Germinal center (tissue), 1 donor: Measurements from ENCODE around the gene SPN.
A peak's percentile ranks its signal among the peaks of the same experiment; 100 is the strongest.
"Not testable (repeated sequence)": the region's sequence is repeated elsewhere in the genome, so short reads cannot be mapped to it uniquely, and the experiment has no call there.

ENCODE experiments used
- DNase-seq: peaks from one replicate; pipeline ENCODE4 v3.0.0; 2012; ENCODE audit warnings: mixed read lengths, low spot score

SPN gene

DNA sequence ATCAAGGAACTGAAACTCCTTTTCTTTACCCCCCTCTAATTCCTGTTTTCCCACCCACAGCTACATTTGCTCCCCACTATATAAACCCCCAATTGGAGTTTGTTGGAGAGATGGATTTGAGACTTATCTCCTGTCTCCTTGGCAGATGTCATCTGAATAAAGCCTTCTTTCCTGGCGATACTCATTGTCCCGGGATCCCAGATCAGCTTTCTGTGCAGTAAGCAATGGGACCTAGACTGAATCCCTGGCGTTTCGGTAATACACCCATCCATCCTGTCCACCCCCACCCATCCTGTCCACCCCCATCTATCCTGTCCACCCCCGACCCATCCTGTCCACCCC, 38.1 kb downstream of the SPN start:
- no peak for DNase-seq

DNA sequence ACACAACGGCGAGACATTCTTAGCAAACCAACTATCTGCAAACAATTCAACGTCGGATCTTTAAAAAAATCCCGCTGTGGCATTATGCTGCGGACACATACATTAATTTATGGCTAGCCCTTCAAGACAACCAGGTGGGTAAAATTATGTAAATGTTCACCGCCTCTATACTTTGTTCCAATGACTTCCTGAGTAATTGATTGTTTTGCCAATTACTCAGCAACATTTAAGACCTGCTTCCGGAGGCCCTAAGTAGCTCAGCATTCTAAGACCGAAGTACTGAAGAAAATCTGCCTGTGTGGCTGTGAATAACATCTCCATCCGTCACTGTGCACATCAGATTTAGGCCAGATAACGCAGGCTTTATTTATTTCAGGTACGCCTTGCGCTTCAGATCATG, 39.2 kb downstream of the SPN start:
- DNase-seq: no peak

DNA sequence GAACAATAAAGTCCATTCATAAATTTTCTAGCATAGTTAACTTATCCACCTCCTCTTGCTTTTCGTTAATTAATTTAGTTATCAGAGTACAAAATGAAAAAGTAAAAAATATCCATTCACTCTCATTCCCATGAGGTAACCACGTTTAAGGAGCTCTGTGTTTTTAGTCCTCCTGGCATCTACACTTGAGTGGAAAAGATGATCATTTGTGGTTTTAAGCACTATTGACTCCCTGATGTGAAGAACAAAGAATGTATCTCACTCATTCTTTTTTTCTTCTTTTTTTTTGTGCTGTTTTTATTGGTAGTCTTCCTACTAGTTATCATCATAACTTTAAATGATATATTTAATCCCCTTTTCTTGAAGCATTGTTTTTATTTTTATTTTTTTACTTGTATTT, 42.0 kb downstream of the SPN start:
- DNase-seq: no peak

DNA sequence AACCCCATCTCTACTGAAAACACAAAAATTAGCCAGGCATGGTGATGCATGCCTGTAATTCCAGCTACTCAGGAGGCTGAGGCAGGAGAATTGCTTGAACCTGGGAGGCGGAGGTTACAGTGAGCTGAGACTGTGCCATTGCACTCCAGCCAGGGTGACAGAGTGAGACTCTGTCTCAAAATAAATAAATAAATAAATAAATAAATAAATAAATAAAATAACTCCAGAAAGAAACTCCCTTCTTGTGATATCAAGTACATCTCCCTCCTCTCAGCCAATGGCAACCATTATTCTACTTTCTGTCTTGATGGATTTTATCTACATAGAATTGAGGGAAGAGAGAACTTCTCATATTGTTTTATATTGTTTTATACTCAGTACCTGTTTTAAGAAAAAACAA, 44.1 kb downstream of the SPN start:
- DNase-seq: not testable (repeated sequence)

DNA sequence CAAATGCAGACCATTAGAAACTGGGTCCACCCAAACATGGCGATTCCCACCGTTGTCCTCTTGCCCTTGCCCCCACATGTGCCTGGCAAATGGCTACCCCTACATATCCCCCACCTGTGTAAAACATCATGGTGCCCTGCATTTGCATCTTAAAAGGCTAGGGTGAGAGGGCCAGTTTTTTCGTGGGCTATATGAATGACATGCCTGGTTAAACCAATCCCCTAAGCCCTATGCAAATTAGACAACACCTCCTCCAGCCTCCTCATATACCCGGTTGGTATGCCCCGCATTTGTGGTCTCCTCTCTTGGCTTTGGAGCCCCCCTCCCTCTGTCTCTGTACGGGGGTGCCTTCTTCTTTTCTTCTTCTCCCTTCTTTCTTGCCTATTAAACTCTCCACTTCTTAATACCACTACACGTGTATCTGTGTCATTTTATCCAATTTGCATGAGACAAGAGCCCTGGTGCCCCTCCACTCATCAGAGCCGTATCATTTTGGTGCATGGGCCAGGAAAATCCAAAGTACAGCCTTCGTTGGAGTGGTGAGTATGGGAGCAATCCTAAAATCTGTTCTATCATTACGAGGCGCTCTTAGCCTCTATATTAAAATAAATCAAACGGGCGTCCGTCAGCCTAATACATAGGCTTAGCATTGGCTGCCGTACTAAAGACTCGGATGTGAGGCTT, 46.0 kb downstream of the SPN start:
- DNase-seq: no peak

DNA sequence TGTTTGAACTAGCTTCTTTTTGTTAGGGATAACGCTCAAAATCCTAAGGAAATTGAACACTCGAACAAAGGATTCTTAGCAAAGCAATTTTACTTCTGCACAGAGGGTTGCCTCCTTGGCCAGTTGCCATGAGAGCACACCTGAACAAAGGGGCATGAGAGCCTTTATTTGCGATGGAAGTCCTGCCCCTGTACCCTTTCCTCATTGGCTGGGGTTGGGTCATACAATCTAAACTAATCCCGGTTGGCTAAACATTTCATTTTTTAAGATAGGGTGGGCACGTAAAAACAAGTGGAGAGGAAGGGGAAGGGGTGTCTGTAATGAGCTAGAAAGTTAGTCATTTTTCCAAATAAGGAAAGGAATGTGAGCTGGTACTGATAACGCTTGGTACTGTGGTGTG, 46.6 kb downstream of the SPN start:
- not testable (repeated sequence) for DNase-seq

DNA sequence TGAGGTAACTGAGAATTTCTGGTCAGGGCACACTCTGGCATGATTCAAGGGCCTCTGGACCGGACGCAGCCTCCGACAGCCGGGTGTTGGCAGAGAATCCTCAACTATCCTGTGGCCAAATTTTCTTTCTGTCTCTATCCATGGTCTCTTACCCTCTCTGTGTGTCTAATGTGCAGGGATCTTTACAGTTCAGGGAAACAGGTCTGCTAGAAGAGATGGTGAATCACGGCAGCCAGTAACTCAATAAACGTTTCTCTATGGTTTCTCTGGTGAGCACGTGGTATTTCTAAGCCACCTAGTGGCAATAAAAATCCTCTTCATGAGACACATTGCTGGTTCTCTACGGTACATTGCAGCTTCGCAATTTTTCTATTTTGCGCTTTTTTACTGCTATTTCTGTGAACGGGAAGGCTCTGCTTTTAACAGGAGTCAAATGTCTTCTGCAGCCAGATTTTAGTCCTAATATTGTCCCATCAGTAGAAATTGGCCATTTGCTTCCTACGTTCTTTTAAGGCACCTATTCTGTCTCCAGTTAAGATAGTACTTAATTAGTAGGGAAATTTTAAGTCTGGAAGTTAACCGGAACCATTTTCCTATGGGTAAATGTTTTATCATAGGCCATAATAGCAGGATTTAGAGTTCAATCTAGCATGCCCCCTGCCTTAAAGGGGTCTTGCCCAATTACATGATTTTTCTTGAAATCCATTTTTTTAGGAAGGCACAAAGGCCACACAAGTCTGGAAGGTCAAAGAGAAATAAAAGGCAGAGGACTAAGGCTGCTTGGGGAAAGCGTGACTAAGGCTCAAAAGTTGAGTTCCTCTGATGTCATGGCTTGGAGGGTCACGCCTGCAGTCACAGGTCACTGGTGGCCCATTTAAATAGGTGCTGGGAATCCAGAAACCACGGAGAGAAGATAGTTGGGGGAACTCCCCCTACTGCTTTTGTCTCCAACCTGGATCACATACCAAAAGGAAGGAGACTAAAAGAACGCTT, 47.5 kb downstream of the SPN start:
- peak; percentile 70 for DNase-seq

DNA sequence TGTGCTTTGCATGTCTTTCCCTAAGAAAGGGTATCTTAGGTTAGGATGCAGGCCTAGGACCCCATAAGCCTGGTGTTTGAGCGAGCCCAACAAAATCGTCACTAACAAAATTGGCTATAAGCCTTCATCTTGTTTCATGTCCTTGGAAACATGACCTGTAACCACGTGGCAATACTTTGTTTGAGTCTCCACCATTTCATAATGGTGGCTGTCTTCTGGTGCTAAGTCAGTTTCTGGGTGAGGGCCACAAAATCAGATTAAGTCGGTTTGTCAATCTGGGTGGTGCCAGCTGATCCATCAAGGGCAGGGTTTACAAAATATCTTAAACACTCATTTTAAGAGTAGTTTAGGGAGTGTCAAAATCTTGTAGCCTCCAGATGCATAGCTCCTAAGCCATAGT, 49.8 kb downstream of the SPN start:
- no peak for DNase-seq

DNA sequence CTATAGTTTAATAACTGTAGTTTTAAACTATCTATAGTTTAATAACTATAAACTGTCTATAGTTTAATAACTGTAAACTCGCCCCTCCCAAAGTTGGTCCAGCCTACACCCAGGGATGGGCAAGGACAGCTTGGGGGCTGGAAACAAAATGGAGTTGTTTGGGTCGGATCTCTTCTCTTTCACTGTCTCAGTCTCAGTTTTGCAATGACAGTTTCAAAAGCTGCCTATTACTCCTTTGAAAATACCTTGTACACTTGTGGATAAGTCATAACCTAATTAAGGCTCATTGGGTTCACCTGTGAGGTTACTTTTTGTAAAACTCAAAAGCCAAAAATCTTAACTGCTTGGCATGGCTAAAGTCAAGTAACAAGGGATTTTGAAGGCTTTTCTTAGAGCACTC, 51.3 kb downstream of the SPN start:
- no peak for DNase-seq

DNA sequence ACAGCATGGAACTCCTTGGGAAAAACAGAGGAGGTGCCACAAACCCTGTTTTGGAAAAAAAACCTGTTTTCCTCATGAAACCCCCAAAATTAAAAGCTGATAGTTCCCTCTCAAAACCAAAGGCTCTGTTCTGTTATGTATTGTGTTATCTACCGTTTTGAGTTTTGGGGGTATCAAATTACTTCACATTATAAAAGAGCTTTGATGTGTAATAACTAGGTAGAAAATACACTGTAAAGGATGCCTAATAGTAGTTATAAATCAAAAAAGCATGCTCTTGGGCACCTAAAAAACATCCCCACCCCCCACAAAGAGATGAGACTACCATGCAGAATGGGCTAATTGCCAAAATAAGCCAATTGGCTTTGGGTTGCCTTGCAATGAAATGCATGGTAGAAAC, 51.9 kb downstream of the SPN start:
- no peak for DNase-seq

DNA sequence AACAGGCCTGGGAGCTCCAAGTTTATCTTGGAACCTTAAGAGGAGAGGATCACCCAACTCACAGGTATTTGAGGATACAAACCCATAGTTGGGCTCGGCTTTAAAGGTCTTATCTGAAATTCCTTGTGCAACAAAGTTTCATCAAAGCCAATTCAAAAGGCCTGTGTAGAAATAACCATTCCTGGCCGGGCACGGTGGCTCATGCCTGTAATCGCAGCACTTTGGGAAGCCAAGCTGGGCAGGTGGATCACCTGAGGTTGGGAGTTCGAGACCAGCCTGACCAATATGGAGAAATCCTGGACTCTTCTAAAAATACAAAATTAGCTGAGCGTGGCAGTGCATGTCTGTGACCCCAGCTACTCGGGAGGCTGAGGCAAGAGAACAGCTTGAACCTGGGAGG, 54.1 kb downstream of the SPN start:
- no peak for DNase-seq

DNA sequence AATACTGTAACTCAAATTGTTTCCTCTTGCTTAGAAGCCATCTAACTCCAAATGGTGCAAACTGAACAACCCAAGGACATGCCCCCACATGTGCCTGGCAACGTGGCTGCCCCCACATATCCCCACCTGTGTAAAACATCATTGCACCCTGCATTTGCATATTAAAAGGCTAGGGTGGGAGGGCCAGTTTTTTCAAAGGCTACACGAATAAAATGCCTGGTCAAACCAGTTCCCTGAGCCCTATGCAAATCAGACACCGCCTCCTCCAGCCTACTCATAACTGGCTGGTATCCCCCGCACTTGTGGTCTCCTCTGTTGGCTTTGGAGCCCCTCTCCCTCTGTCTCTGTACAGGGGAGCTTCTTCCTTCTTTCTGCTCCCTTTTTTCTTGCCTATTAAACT, 56.0 kb downstream of the SPN start:
- DNase-seq: no peak
